GM08714 (cell line): ENCODE results near the gene BTBD8.
"Not testable (repeated sequence)": the region's sequence is repeated elsewhere in the genome, so short reads cannot be mapped to it uniquely, and the experiment has no call there.

ENCODE experiments used
- H3K4me3 ChIP-seq: fragments of 200-500 bp; sonication (Bioruptor generic); 2 replicates; pipeline ENCODE4 v1.5.1; 2014; ENCODE audit warnings: mild to moderate bottlenecking, low read length, inconsistent platforms
- ZNF274 ChIP-seq: IDR thresholded peaks from 2 replicates; pipeline ENCODE4 v1.6.1; 2012; ENCODE audit warnings: mild to moderate bottlenecking, low read depth, low read length

Gene BTBD8

DNA sequence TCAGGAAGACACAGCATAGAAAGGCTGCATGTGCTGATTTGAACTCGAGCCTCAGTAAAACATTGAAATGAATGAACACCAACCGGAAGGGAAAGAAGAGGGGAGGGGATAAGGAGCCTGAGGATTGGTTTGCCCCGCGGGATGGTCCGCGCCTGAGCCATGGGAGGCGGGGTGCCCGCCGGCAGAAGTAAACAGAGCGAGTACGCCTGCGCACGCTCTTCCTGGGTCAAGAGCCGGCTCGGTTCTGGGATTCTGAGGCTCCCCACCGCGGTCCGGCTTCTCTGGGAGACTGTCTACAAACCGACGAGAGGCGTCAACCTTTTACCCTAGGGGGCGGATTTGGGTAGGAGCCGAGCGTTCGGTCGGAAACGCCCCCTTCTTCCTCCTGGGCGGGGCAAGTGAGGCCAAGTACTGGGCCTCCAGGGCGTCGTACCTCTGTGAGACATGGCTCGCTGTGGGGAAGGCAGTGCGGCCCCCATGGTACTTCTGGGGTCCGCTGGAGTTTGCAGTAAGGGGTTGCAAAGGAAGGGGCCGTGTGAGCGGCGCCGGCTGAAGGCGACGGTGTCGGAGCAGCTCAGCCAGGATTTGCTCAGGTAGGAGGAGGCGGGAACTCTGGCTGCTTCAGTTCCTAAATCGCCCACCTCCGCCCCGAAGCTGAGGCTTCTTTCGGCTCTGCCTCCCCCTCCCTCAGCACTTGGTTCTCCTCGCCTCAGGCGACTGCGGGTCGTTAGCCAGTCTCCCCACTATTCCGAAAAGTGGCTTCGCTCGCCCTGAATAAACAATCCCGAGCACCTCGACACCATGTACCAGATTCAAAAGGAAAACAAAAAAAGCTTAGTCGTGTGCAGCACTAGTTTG lies at the start of gene BTBD8:
Gene BTBD8, plus strand, starts transcription at position 218 of the 858 bp plus-strand sequence. Its CDS starts 227 bp downstream, at position 445.
- peak within 1 kb of the TSS; percentile 69 for H3K4me3 ChIP-seq
- no peak for TF ChIP-seq ZNF274

DNA sequence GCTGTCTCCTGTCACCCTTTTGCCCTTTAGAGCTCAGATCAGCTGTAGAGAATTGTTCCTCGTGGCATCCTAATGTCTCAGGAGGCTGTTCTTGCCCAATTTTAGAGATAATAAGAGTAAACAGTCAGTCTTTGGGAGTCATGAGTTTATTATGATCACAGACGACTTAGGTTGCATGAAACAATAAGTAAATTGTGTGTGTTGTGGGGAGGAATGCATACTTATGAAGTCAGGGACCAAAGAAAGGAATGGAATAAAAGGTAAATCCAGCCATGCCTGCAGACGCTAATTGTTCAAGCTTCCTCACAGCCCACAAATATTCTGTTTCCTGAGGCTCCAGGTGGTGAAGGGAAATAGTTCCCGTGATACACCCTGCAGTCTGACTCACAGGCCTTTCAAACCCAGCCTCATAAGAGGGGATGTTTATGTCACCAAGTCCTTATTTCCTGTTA lies 49.5 kb upstream of the BTBD8 start:
- H3K4me3 ChIP-seq = no peak overlapping the region
- TF ChIP-seq ZNF274 = no peak

DNA sequence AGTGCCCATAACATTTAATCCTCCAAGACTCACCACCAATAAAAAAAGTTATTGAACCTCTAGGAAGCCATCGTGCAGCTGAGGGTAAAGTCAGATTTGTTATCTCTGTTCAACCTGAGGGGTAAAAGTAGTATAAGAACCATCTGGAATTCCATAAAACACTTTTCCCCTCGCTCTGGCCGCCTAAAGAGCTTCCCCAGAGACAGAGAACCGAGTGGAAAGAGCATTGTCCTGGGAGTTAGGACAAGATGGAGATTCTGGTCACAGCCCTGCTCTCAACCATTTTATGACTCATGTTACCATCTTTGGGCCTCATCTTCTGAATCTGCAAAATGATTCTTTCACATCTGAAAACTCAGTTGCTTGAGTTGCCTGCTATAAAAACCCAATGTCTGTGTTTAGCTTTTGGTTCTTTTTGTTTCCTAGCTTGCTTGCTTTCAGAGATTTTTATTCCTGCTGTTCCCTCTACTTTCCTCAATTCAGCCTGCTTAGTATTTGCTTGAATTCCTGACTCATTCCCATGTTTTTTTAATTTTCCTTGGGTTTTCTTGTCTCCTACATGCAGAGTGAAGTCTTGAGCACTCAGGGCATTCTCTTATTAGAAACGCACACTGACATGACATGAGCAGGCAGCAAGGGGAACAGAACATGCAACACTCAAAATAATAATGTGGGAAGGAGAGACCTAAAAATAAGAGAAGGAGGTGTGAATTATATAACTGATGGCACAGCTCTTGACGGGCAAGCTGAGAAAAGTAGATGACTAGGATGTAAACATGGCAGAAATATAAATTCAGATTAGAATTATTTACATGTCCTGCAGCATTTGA lies 48.6 kb upstream of the BTBD8 start:
- TF ChIP-seq ZNF274 = no peak
- H3K4me3 ChIP-seq = no peak overlapping the region

DNA sequence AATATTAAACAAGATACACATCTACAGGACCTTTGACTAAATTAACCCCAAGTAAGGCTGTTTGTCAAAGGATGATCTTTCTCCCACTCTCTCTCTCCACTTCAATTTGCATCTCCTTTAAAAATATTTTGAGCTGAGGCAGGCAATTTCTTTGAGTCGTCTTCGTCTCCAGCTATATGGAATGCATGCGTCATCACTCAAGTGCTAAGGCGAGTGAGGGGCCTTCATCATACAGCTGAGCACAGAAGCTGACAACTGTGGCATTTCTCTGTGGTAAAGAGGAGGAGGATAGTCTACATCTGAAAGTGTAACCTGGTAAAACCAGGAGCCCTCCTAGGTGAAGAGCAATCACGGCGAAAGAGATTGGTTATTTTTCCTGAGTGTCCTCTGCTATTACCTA lies 42.7 kb upstream of the BTBD8 start:
- H3K4me3 ChIP-seq = no peak overlapping the region
- no peak for TF ChIP-seq ZNF274

DNA sequence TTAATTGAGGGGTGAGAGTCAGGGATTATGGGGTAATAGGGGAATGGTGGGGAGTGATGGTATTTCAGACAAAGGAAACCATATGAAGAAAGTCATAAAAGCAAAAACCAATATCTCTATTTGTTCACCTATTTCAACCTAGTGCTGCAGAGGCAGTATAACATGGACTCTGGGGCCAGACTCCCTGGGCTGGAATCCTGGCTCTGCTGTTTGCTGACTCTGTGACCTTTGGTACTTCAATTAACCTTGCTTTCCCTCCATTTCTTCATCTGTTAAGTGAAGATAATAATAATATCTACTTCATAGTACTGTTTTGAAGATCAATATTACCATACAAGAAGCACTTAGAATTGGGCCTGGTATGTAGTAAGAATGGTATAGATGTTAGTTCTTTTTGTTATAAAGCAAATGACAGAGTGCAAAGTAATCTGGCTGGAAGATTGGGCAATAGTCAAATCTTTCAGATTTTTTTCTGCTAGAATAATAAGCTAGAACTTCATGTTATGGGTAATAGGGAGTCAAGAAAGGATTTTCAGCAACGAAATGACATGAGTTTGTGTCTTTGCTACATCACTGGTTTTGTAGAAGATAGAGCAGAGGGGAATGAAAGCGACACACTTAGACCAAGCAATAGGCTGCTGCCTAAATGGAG lies 41.3 kb upstream of the BTBD8 start:
- no peak overlapping the region for H3K4me3 ChIP-seq
- TF ChIP-seq ZNF274 = no peak

DNA sequence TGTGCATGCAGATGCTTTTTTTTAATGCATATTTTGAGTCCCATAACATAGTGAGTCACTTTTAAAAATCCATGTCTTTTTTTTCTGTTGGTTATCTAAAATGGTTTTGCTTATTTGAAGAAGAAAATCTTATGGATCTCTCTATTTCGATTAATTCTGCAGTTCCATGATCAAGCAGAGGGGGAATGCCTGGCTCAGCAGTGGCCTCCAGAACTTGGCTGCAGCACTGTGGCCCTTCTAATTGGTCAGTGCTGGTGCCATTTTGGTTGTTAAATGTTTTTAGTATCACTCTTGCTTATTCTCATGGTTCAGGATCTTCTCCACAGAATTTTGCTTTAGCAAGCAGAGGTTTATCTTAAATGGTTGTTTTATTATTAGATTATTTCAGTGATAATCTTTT lies 39.2 kb upstream of the BTBD8 start:
- H3K4me3 ChIP-seq = no peak overlapping the region
- no peak for TF ChIP-seq ZNF274

DNA sequence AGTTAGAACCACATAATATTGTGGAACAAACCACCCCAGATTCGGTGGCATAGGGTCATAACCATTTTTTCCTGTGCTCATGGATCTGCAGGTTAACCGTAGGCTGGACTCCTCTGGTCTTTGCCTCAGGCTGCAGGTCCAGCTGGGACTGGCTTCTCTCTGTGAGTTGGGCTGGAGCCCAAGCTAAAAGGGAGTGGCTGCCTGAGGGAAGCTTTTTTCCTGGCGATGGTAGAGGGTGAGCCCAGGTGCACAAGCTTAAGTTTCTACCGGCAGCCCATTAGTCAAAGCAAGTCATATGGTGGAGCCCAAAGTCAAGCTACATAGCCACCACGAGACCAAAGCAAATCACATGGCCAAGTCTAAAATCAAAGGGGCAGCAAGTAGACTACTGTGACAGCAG lies 36.5 kb upstream of the BTBD8 start:
- TF ChIP-seq ZNF274 = no peak
- H3K4me3 ChIP-seq = no peak overlapping the region

DNA sequence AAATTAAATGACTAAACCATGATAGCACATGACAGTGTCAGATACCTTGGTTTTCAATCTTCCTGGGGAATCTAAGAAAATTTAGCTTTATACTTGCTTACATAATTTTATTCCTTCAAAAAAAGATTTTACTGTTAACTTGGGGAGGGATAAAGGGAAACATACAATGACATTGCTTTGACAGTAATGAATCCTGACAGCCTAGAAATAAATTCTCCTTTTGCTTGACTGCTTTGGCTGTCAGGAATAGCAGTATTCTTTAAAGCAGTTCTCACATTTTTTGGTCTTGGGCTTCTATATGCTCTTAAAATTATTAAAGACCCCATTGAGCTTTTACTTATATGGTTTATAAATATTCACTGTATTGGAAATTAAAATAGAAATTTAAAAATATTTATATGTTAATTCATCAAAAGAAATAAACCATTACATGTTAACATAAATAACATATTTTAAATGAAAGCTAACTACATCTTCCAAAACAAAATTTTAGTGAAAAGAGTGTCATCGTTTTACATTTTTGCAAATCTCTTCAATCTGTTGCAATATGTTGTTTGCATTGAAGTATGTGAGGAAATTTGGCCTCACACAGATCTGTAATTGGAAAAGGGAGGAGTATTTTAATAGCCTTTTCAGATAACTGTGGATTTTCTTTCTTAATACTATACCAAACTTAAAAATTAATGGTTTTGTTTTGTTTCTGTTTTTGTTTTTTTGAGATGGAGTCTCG lies 34.2 kb upstream of the BTBD8 start:
- no peak for TF ChIP-seq ZNF274
- H3K4me3 ChIP-seq = no peak overlapping the region

DNA sequence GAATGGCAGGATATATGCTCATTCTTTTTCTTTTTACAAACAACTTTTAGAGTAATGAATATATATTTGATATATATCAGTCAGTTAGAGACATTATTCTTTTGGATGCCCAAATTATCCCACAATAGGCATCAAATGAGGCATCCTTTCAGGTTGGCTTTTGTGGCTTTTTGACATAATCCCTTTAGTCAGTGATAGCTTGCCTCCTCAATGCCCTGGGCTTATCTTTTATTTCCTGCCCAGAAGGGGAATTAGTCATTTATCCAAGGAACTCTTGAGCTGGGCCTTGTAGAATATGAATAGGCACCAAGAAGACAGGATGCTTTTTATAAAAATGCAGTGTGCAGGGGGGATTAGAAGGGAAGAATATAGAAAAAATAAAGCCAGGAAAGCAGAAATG lies 28.2 kb upstream of the BTBD8 start:
- H3K4me3 ChIP-seq = no peak overlapping the region
- TF ChIP-seq ZNF274 = no peak

DNA sequence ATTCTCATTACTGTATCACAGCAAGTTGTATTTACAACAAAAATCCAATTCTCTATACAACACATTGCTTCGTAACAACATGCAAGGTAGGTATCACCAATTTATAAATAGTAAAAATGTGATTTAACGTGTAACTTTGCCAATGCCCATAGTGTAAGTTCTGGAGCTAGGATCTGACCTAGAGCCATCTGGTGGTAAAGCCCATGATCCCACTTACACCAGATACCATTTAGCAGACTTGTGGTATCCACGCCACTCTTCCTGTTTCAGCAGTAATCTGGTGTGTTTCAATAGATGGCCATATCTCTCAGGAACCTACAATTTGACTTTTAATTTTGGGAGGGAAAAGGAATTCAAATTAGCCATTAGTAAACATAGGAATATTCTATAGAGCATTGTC lies 15.1 kb upstream of the BTBD8 start:
- no peak for TF ChIP-seq ZNF274

DNA sequence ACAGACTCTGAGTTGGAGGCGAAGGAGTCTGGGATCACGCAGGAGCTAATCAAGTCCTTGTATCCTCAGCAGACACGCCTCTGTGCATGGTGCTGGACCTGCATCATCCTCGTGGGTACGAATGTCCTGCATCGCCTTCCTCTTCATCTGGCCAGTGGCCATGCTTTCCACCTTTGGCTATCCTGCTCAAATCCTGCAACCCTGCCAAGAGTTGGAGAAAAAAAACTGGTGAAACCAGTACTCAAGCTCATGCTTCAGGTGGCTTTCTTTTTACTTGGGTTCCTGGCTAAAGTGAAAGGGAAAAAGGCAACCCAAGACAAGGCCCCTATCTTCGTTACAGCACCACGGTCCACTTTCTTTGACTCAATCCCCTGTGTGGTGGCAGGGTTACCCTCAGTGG lies 13.8 kb upstream of the BTBD8 start:
- no peak overlapping the region for H3K4me3 ChIP-seq
- TF ChIP-seq ZNF274 = no peak

More for the DNA sequence above, 15.1 kb upstream of the BTBD8 start:
- no peak overlapping the region for H3K4me3 ChIP-seq

DNA sequence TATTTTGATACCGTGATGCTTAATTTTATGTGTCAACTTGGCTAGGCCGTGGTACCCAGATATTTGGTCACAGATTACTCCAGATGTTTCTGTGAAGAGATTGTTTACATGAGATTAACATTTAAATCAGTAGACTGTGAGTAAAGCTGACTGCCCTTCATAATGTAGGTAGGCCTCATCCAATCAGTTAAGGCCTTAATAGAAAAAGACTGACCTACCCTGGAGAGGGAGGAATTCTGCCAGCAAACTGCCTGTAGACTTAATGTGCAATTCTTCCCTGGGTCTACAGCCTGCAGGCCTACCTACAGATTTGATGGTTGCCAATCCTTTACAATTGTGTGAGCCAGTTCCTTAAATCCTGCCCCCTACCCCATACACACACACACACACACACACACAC lies 9.3 kb upstream of the BTBD8 start:
- no peak overlapping the region for H3K4me3 ChIP-seq
- TF ChIP-seq ZNF274 = no peak

DNA sequence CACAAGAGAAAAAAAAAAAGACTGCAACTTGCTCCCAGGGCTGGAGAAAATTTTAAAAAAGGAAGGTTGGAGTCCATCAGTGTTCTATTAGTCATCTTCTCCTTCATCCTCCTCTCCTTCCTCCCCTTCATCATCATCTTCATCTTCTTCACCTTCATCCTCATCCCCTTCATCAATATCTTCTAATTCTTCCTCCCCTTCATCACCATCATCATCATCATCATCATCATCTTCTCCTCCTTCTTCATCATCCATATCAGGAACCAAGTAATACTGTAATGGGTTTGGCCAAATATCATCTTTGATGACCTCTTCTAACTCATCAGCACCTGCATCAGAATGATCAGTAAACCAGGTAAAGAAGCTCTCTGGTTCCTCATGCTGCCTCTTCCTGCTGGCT lies 5.7 kb upstream of the BTBD8 start:
- not testable (repeated sequence) for H3K4me3 ChIP-seq

DNA sequence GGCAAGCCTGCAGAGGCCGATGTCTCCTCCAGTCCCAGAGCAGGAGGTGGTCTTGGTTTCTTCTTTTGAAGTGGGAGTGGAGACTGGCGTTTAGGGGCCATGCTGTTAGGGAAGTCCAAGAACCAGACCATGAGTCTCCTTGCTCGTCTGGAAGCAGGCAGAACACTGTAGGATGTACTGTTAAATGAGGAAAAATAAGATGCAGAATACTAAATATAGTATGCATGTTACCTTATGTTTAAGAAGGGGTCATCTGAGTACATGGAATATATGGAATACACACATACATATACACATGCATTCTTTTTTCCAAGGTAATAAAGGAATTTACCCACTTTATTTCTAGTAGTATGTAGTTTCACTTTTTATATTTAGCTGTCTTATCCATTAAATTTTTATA lies 4.8 kb upstream of the BTBD8 start, which contains the start of gene SETSIP:
Gene SETSIP, minus strand, starts transcription at position 101 of the 400 bp plus-strand sequence. Its CDS starts 0 bp downstream, at position 101.
- TF ChIP-seq ZNF274 = no peak
- H3K4me3 ChIP-seq = no peak within 1 kb of the TSS
